Fibroblast of skin of left biceps (primary cell): Measurements from ENCODE around the gene CD68.

Experiments
- DNase-seq, 2 experiments: peaks; one replicate each; pipeline ENCODE4 v3.0.0-alpha.2; 2013; ENCODE audit warnings: low read depth in 2 of 2

Gene CD68

GRCh38 chr17:7579001-7579833 is at the start of gene CD68:
CD68 (plus strand) TSS chr17:7579638; CDS start chr17:7579678, 40 bp downstream.
- DNase-seq: peak; percentile 57 to 65

- no peak for DNase-seq
Observed at GRCh38 chr17:7530023-7530900, 49.2 kb upstream of the CD68 start.

GRCh38 chr17:7538050-7538449 is 41.4 kb upstream of the CD68 start:
- DNase-seq: no peak

GRCh38 chr17:7538891-7539545 is 40.4 kb upstream of the CD68 start:
- DNase-seq: no peak

- no peak for DNase-seq
Observed at GRCh38 chr17:7541074-7541621, 38.3 kb upstream of the CD68 start.

GRCh38 chr17:7544911-7545310 is 34.5 kb upstream of the CD68 start:
- no peak for DNase-seq

- DNase-seq: no peak
Observed at GRCh38 chr17:7548585-7549400, 30.6 kb upstream of the CD68 start, which contains the start of gene TNFSF12. TNFSF12 (plus strand) TSS chr17:7549058; CDS start chr17:7549154, 96 bp downstream.

GRCh38 chr17:7549401-7550055 is 29.9 kb upstream of the CD68 start:
- no peak for DNase-seq

GRCh38 chr17:7550344-7550743 is 29.1 kb upstream of the CD68 start:
- no peak for DNase-seq

- DNase-seq: no peak
Observed at GRCh38 chr17:7551396-7551795, 28.0 kb upstream of the CD68 start.

GRCh38 chr17:7552621-7553051 is 26.8 kb upstream of the CD68 start:
- DNase-seq: no peak

- DNase-seq: no peak
Observed at GRCh38 chr17:7553356-7553755, 26.1 kb upstream of the CD68 start.

GRCh38 chr17:7555320-7555948 is 24.0 kb upstream of the CD68 start:
- no peak for DNase-seq

- no peak for DNase-seq
Observed at GRCh38 chr17:7556627-7557026, 22.8 kb upstream of the CD68 start.

GRCh38 chr17:7557147-7557764 is 22.2 kb upstream of the CD68 start:
- no peak for DNase-seq

GRCh38 chr17:7557775-7558543 is 21.5 kb upstream of the CD68 start:
- no peak for DNase-seq

- DNase-seq: no peak
Observed at GRCh38 chr17:7558544-7559319, 20.7 kb upstream of the CD68 start, which contains the start of gene TNFSF13. TNFSF13 (plus strand) TSS chr17:7558750; CDS start chr17:7559040, 290 bp downstream.
